Measurements from ENCODE around the gene ARL6IP5.
A peak's percentile ranks its signal among the peaks of the same experiment; 100 is the strongest.

ARL6IP5 gene

DNA sequence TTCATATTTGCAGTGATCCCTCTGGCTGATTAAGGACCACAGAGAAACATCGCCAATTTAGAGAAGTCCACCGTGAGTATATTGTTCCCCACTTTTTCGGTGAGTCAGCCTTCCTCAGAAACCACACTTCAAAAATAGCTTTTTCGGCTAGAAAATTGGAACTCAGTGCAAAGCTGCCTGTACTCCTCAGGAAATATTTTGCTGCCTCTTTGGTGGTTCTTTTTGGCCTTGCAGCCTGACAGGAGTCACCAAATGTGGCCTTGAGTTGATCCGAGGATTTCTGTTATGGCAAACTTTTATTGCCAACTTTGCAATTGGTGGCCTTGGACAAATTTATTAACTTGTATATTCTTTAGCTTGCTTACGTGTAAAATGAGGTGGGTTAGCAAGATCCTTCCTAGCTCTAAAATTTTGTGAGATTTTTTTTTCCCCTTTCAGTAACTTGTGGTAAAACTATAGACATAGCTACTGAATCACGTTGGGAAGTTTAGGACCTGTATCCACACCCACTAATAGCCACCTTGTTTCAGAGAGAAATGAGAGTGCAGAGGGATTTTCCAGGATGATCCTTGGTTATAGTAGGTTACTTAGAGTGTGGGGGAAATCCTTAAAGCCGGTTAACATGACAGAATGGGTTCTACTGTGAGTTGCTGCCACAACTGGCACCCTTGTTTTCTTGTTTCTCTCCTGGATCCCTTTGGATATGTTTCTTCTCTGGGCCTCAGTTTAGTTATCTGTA, 9.9 kb downstream of the ARL6IP5 start:
- no peak overlapping the region for H3K4me3 ChIP-seq (ENCODE audit: low read depth, low read length)
- peak; percentile 28 for DNase-seq (ENCODE audit: low read depth)
- TF ChIP-seq, protein P1, sequence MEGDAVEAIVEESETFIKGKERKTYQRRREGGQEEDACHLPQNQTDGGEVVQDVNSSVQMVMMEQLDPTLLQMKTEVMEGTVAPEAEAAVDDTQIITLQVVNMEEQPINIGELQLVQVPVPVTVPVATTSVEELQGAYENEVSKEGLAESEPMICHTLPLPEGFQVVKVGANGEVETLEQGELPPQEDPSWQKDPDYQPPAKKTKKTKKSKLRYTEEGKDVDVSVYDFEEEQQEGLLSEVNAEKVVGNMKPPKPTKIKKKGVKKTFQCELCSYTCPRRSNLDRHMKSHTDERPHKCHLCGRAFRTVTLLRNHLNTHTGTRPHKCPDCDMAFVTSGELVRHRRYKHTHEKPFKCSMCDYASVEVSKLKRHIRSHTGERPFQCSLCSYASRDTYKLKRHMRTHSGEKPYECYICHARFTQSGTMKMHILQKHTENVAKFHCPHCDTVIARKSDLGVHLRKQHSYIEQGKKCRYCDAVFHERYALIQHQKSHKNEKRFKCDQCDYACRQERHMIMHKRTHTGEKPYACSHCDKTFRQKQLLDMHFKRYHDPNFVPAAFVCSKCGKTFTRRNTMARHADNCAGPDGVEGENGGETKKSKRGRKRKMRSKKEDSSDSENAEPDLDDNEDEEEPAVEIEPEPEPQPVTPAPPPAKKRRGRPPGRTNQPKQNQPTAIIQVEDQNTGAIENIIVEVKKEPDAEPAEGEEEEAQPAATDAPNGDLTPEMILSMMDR (IDR thresholded peaks at IDR 0.05; ENCODE audit: insufficient read depth, low read depth, low read length, missing control alignments) = no peak

DNA sequence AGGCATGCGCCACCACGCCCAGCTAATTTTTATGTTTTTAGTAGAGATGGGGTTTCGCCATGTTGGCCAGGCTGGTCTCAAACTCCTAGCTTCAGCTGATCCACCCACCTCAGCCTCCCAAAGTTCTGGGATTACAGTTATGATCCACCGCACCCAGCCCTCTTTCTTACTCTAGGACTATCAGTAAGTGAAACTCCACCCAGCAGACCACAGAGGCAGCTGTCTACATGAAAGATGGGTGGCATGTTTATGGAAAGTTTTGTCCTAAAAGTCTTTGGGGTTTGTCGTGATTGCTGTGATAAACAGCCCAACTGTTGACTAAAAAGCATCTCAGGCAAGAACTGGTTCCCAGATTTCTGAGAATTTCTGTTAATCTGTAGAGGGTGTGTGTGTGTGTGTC, 10.9 kb downstream of the ARL6IP5 start:
- TF ChIP-seq, protein P1 (IDR thresholded peaks at IDR 0.05; ENCODE audit: insufficient read depth, low read depth, low read length, missing control alignments) = no peak
- H3K4me3 ChIP-seq (ENCODE audit: low read depth, low read length) = no peak overlapping the region
- peak; percentile 34 for DNase-seq (ENCODE audit: low read depth)

DNA sequence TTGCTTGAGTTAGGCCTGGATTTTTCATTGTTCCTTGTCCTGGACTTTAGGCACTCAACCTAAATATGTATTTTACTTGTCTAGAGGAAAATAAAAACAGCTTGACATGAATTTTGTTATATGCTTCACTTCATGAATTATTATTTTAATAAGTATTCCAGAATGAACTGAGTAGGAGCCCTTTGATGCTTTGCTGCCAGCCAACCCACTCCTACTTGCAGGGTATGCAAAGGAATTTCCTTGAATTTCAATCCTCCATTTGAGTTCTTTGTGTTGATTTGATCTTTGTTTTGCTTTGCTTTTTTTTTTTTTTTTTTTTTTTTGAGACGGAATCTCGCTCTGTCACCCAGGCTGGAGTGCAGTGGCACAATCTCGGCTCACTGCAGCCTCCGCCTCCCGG, 11.6 kb downstream of the ARL6IP5 start:
- H3K4me3 ChIP-seq (ENCODE audit: low read depth, low read length) = no peak overlapping the region
- TF ChIP-seq, protein P1 (IDR thresholded peaks at IDR 0.05; ENCODE audit: insufficient read depth, low read depth, low read length, missing control alignments) = no peak
- no peak for DNase-seq (ENCODE audit: low read depth)

DNA sequence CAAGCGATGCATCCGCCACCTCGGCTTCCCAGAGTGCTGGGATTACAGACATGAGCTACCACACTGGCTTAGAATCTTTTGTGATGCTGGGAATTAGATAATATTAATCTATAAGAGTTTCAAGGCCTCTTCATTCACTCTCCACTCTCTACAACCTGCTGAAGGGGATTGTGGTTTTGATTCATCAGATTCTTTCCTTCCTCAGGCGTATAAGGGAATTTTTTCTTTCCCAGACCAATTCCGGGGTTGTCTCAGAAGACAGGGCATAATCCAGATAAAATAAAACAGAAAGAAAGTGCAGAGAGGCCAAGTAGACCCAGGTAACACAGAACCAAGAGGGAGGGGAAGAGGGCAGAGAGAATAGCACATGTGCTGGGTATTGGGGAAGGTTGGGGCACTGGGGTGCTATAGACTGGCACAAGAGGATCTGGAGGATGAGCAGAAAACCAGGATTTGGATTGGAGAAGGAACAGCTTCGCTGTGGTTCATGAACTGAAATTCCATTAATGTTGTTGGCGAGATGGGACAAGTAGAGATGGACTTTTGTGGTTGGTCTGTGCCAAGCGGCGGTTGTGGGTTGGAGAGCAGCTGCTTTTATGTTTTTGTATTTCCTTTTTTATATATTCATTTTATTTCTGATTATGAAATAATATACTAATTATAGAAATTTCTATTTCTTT, 12.8 kb downstream of the ARL6IP5 start:
- TF ChIP-seq, protein P1 (IDR thresholded peaks at IDR 0.05; ENCODE audit: insufficient read depth, low read depth, low read length, missing control alignments) = no peak
- no peak overlapping the region for H3K4me3 ChIP-seq (ENCODE audit: low read depth, low read length)
- DNase-seq (ENCODE audit: low read depth) = no peak

DNA sequence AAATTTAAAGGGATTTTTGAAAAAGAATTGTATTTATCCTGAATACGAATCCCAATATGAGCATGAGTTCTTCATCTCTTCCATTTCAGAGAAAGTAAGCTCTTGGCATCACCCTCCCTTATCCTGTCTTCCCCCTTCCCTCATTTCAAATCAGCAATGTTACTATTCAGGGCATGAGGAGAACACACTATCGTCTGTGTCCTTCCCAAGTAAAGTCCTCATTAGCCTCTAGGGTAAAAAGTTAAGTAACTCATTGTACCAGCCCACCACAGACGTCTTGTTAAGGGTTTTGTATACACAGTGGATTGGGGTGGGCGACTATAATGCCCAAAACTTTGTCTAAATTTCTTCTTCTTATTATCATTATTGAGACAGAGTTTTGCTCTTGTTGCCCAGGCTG, 14.8 kb downstream of the ARL6IP5 start:
- DNase-seq (ENCODE audit: low read depth) = no peak
- H3K4me3 ChIP-seq (ENCODE audit: low read depth, low read length) = no peak overlapping the region
- TF ChIP-seq, protein P1 (IDR thresholded peaks at IDR 0.05; ENCODE audit: insufficient read depth, low read depth, low read length, missing control alignments) = no peak

DNA sequence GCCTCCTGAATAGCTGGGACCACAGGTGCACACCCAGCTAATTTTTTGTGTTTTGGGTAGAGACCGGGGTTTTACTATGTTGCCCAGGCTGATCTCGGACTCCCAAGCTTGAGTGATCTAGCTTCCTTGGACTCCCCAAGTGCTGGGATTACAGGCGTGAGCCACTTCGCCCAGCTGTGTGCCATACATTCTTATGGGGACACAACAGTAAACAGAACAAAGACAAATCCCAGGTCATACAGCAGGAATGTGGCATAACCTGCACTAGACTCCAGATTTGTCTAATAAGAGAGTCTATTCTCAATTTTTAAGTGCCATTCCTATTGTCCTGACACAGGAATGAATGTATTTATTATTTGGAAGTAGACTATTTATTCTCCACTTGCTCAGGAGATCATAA, 17.6 kb downstream of the ARL6IP5 start:
- TF ChIP-seq, protein P1 (IDR thresholded peaks at IDR 0.05; ENCODE audit: insufficient read depth, low read depth, low read length, missing control alignments) = no peak
- no peak for DNase-seq (ENCODE audit: low read depth)
- no peak overlapping the region for H3K4me3 ChIP-seq (ENCODE audit: low read depth, low read length)
